Cardiac fibroblast (primary cell): ENCODE data around the gene NOG.

Source experiments
- DNase-seq, 2 donors: peaks; one replicate each; pipeline versions ENCODE4 v3.0.0 to v3.0.0-alpha.2; 2010; ENCODE audit warnings: low read depth in 2 of 2
- H3K4me3 ChIP-seq, 2 donors: replicated peaks in 1 of 2; 1 replicate in 1 of 2; 2 replicates in 1 of 2; pipeline ENCODE4 v1.5.1; 2011; ENCODE audit warnings: low read depth in 2 of 2, low read length in 2 of 2, mild to moderate bottlenecking in 2 of 2, moderate library complexity in 1 of 2
- CTCF ChIP-seq: IDR thresholded peaks from one replicate; pipeline ENCODE4 v1.5.1; 2011; ENCODE audit warnings: low read depth, mild to moderate bottlenecking, low read length, inconsistent platforms

Gene NOG

GRCh38 chr17:56593646-56594319 is at the start of gene NOG:
NOG (plus strand) TSS chr17:56593699; CDS start chr17:56594224, 525 bp downstream.
- peak within 1 kb of the TSS; percentile 42 to 51 for H3K4me3 ChIP-seq
- DNase-seq, result peak; percentile 61 to 63
- no peak for TF ChIP-seq CTCF

- TF ChIP-seq CTCF, result no peak
- no peak for DNase-seq
- no peak overlapping the region for H3K4me3 ChIP-seq
Measured at GRCh38 chr17:56545106-56545505, 48.4 kb upstream of the NOG start.

- no peak for TF ChIP-seq CTCF
- DNase-seq, result no peak
- H3K4me3 ChIP-seq, result no peak overlapping the region
Measured at GRCh38 chr17:56545930-56546329, 47.6 kb upstream of the NOG start.

- DNase-seq, result no peak
- H3K4me3 ChIP-seq, result no peak overlapping the region
- no peak for TF ChIP-seq CTCF
Measured at GRCh38 chr17:56548661-56549060, 44.8 kb upstream of the NOG start.

- H3K4me3 ChIP-seq, result no peak overlapping the region
- TF ChIP-seq CTCF, result no peak
- DNase-seq, result no peak
Measured at GRCh38 chr17:56549501-56549900, 44.0 kb upstream of the NOG start.

- H3K4me3 ChIP-seq, result no peak overlapping the region
- DNase-seq, result no peak
- no peak for TF ChIP-seq CTCF
Measured at GRCh38 chr17:56557682-56558081, 35.8 kb upstream of the NOG start.

GRCh38 chr17:56558088-56558487 is 35.4 kb upstream of the NOG start:
- TF ChIP-seq CTCF, result no peak
- DNase-seq, result no peak
- no peak overlapping the region for H3K4me3 ChIP-seq
